NT2/D1 (cell line): ENCODE data around the gene CNIH3.

Experiments used
- DNase-seq: peaks from one replicate; pipeline ENCODE4 v3.0.0-alpha.2; 2011; ENCODE audit warnings: low read depth, low spot score
- H3K27me3 ChIP-seq: 2 replicates; pipeline ENCODE4 v1.6.0; 2011; ENCODE audit warnings: mild to moderate bottlenecking; ENCODE audit not compliant: insufficient read length, insufficient read depth
- H3K36me3 ChIP-seq: 2 replicates; pipeline ENCODE4 v1.6.1; 2011; ENCODE audit warnings: mild to moderate bottlenecking, low read length, mixed read lengths; ENCODE audit not compliant: insufficient read depth, insufficient read length
- H3K4me1 ChIP-seq: 2 replicates; pipeline ENCODE4 v1.5.1; 2011; ENCODE audit not compliant: insufficient read depth, insufficient read length
- H3K4me3 ChIP-seq: 2 replicates; pipeline ENCODE4 v1.5.1; 2011; ENCODE audit warnings: low read depth; ENCODE audit not compliant: insufficient read length
- H3K9ac ChIP-seq: 2 replicates; pipeline ENCODE4 v1.6.0; 2011; ENCODE audit warnings: low read depth; ENCODE audit not compliant: insufficient read length
- H3K9me3 ChIP-seq: 2 replicates; pipeline ENCODE4 v1.5.1; 2011; ENCODE audit warnings: mild to moderate bottlenecking, low read length; ENCODE audit not compliant: insufficient read depth
- SUZ12 ChIP-seq: IDR thresholded peaks from 2 replicates; pipeline ENCODE4 v1.6.1; 2011; ENCODE audit not compliant: insufficient read length, insufficient read depth; ENCODE audit errors: extremely low read depth
- YY1 ChIP-seq: IDR thresholded peaks from 2 replicates; pipeline ENCODE4 v1.6.1; 2011; ENCODE audit not compliant: insufficient read length, insufficient read depth
- ZNF274 ChIP-seq: IDR thresholded peaks from 2 replicates; pipeline ENCODE4 v1.6.1; 2011; ENCODE audit warnings: mild to moderate bottlenecking, low read depth, low read length

The CNIH3 gene

DNA sequence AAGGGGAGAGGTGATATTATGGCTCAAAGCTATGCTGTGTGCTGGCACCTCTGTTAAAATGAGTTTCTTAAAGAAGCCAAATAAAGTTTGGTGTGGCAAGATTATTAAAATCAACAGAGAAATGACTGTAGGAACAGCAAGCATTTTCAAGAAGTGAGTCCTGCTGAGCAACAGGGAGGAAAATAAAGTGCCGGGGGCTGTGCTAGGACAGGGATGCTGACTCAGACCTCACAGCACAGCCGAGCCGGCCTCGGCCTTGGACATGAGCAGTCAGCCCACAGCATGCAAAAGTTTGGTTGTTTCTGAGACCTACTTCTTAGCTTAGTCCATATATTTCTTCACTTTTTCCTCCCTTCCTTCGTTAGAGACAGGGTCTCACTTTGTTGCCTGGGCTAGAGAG is 19.2 kb downstream of the CNIH3 start:
- Histone ChIP-seq H3K4me3 (no peak overlapping the region), H3K4me1 (peaks cover 8% of the 10 kb centered on the region), H3K9ac (no peak overlapping the region), H3K27me3 (no peaks in the 10 kb centered on the region), H3K9me3 (no peaks in the 10 kb centered on the region), H3K36me3 (peaks cover 5% of the 10 kb centered on the region)
- TF ChIP-seq ZNF274 (no peak), SUZ12 (no peak), YY1 (no peak)
- no peak for DNase-seq

GRCh38 chr1:224637515-224637914 is 21.4 kb downstream of the CNIH3 start:
- peaks cover 8% of the 10 kb centered on the region for H3K36me3 ChIP-seq
- H3K9me3 ChIP-seq: no peaks in the 10 kb centered on the region
- DNase-seq: no peak
- TF ChIP-seq YY1 (no peak), ZNF274 (no peak), SUZ12 (no peak)
- peaks cover 9% of the 10 kb centered on the region for H3K4me1 ChIP-seq
- H3K4me3 ChIP-seq: no peak overlapping the region
- no peaks in the 10 kb centered on the region for H3K27me3 ChIP-seq
- H3K9ac ChIP-seq: no peak overlapping the region

DNA sequence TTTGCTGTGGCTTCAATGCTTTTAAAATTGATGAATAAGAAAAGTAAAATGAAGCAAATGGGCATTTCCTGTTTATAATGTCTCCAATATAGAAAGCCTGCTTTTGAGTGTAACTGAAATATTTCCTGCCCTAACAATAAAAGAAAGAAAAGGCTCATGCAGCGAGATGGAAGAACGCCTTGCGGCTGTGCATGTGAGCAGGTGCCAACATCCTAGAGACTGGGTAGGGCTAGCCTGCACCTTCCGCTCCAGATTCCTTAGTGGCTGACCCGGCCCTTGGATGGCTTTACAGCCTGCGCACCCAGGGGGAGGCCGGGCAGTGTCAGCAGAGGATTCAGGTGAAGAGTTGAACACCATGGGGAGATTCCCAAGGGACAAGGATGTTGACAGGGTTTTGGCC is 21.8 kb downstream of the CNIH3 start:
- Histone ChIP-seq H3K36me3 (peaks cover 9% of the 10 kb centered on the region), H3K4me1 (peaks cover 9% of the 10 kb centered on the region), H3K9ac (no peak overlapping the region), H3K9me3 (no peaks in the 10 kb centered on the region), H3K4me3 (no peak overlapping the region), H3K27me3 (no peaks in the 10 kb centered on the region)
- TF ChIP-seq ZNF274 (no peak), YY1 (no peak), SUZ12 (no peak)
- no peak for DNase-seq

DNA sequence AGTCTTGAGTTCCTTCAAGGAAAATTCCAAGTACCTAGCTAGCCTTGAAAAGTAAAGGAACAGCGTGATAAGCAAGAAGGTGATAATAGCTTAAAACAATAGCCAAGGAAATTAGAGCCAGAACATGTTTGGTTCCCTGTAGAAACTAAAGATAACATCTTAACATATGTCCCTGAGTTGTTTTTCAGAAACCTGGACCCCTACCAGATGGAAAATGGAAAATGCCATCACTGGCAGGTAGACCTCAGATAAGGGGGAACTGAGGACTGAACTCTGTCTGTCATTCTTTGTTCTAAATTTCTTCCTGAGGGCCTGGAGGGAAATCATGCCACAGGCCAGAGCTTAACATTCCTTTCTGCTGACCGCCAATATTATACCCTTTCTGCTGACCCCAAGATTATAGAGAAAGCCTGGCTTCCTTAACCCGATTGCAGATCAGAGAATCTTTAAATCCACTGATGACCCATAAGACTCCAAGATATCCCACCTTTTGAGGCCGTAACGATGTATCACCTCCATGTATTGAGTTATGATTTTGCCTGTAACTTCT is 23.4 kb downstream of the CNIH3 start:
- Histone ChIP-seq H3K4me1 (peaks cover 7% of the 10 kb centered on the region), H3K9me3 (no peaks in the 10 kb centered on the region), H3K4me3 (no peak overlapping the region), H3K36me3 (peaks cover 7% of the 10 kb centered on the region), H3K27me3 (no peaks in the 10 kb centered on the region), H3K9ac (no peak overlapping the region)
- DNase-seq: no peak
- no peak for TF ChIP-seq SUZ12
- TF ChIP-seq YY1: no peak
- TF ChIP-seq ZNF274: no peak

- Histone ChIP-seq H3K4me3 (no peak overlapping the region), H3K36me3 (peaks cover 7% of the 10 kb centered on the region), H3K27me3 (no peaks in the 10 kb centered on the region), H3K9ac (no peak overlapping the region), H3K9me3 (no peaks in the 10 kb centered on the region), H3K4me1 (peaks cover 7% of the 10 kb centered on the region)
- TF ChIP-seq ZNF274 (no peak), SUZ12 (no peak), YY1 (no peak)
- no peak for DNase-seq
These were observed 23.9 kb downstream of the CNIH3 start for GRCh38 chr1:224640018-224640417.

DNA sequence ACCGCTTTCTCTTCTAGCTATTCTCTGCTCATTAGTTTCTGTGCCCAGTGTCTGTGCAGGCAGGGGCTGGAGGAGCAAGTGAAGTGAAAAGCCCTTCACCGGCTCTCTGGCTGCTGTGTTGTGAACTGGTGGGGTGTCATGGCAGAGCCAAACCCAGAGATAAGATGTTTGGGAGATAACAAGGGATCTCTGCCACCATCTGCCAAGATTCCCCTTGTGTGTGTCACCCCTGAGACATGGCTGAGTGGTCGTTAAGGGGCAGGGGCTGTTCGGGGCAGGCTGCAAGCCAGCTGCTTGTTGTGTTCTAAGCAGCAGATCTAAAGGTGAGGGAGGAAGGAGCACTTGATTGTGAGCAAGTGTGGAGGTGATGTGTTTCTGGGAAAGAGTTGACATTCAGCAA is 24.5 kb downstream of the CNIH3 start:
- peaks cover 7% of the 10 kb centered on the region for H3K36me3 ChIP-seq
- DNase-seq: no peak
- H3K27me3 ChIP-seq: no peaks in the 10 kb centered on the region
- no peak overlapping the region for H3K4me3 ChIP-seq
- TF ChIP-seq SUZ12 (no peak), YY1 (no peak), ZNF274 (no peak)
- no peaks in the 10 kb centered on the region for H3K9me3 ChIP-seq
- H3K4me1 ChIP-seq: peaks cover 7% of the 10 kb centered on the region
- no peak overlapping the region for H3K9ac ChIP-seq

DNA sequence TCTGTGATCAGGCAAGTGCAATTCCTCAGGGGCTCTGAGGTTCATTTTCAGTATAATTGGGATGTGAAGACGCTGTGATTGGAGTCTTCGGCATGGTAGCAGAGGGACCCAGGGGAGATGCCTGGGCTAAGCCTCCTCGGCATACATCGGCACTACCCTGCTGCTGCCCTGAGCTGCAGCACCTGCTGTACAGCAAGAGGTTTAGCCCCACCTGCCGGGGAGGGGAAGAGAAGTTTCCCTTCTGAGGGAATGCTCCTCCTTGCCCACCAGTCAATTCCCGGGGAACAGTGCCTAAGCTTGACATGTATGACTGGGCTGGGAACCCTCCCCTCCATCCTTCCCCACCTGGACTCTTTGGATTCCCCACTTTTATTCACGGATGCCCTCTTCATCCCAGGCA is 24.9 kb downstream of the CNIH3 start:
- TF ChIP-seq ZNF274 (no peak), YY1 (no peak), SUZ12 (no peak)
- no peak for DNase-seq
- Histone ChIP-seq H3K36me3 (peaks cover 7% of the 10 kb centered on the region), H3K9me3 (no peaks in the 10 kb centered on the region), H3K4me3 (no peak overlapping the region), H3K27me3 (no peaks in the 10 kb centered on the region), H3K9ac (no peak overlapping the region), H3K4me1 (peaks cover 7% of the 10 kb centered on the region)

DNA sequence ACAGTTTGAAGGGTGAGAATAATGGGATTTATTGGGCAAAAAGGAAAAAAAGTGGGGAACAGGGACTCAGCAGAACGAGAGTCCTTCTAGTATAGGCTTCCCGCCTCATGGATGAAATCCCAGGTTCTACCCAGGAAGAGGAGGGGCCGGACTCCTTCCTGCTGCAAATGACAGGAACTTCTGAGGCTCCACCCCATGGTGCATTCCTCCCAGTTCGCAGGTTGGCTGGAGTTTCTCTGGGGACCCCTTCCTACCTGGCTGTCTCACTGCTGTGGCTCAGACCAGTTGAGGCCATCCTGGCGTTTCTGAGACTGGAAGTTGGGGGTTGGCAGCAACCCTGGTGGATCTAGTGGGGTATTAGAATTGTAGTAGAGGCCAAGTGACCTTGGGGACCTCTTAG is 27.5 kb downstream of the CNIH3 start:
- DNase-seq: no peak
- Histone ChIP-seq H3K4me3 (no peak overlapping the region), H3K9ac (no peak overlapping the region), H3K9me3 (no peaks in the 10 kb centered on the region), H3K36me3 (peaks cover 7% of the 10 kb centered on the region), H3K4me1 (peaks cover 9% of the 10 kb centered on the region), H3K27me3 (no peaks in the 10 kb centered on the region)
- TF ChIP-seq ZNF274 (no peak), SUZ12 (no peak), YY1 (no peak)
